Suprapubic skin (tissue), 4 donors: ENCODE results near the gene FHL5.

Source experiments
- CTCF ChIP-seq, 2 donors: fragments of 200-600 bp in 1 of 2; fragments of 450-650 bp in 1 of 2; sonication (generic) in 1 of 2; IDR thresholded peaks; one replicate each; pipeline ENCODE4 v1.5.1; 2016 to 2019; ENCODE audit warnings: antibody characterized with exemption in 2 of 2, mild to moderate bottlenecking in 1 of 2, moderate library complexity in 1 of 2
- EP300 ChIP-seq: sonication (generic); formaldehyde crosslinking; IDR thresholded peaks from one replicate; pipeline ENCODE4 v1.6.1; 2017; ENCODE audit warnings: antibody characterized with exemption
- POLR2A ChIP-seq, 2 donors: fragments of 450-650 bp; IDR thresholded peaks; one replicate each; pipeline ENCODE4 v1.6.1; 2017; ENCODE audit warnings: antibody characterized with exemption in 2 of 2, mild to moderate bottlenecking in 2 of 2, moderate library complexity in 2 of 2
- POLR2AphosphoS5 ChIP-seq, 3 donors: sonication (generic); formaldehyde crosslinking; IDR thresholded peaks; one replicate each; pipeline ENCODE4 v1.6.1; 2017; ENCODE audit warnings: antibody characterized with exemption in 3 of 3

GRCh38 chr6:96610019-96610418 is 47.1 kb downstream of the FHL5 start:
- TF ChIP-seq CTCF (IDR thresholded peaks at IDR 0.05) (no peak), POLR2AphosphoS5 (IDR thresholded peaks at IDR 0.05) (no peak), POLR2A (IDR thresholded peaks at IDR 0.05) (no peak), EP300 (no peak)
